Measurements from ENCODE around the gene EMP3. TPM values are rescaled to one million over a fixed set of nuclear protein-coding genes. Genes with fewer than 3 reads are reported as not detected.

Gene EMP3
- total RNA-seq, 2 experiments from 2014 or later: 110 to 113 TPM

DNA sequence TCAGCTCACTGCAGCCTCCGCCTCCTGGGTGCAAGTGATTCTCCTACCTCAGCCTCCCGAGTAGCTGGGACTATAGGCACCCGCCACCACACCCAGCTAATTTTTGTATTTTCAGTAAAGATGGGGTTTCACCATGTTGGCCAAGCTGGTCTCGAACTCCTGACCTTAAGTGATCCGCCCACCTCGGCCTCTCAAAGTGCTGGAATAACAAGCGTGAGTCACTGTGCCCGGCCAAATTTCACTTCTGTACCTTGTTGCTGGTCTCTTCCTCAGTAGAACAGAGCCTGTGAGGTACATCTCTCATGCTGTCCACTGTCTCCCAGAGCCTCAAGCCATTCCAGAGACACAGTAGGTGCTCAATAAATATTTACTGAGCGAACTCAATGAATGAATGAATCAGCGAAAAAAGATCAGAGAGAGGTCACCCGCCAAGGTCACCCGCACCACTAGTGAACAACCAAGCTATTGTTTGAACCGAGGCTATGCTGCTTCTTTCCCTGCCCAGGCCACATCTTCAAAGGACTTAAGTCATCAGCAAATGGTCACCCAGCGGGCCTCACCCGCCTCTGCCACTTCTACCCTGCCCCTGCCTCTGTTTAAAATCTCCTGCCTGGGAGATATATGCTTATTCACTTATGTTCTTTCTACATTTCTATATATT, 29.1 kb downstream of the EMP3 start:
- H3K27me3 Mint-ChIP-seq (ENCODE audit: low read depth): no peaks in the 10 kb centered on the region
- H3K27ac Mint-ChIP-seq: no peak overlapping the region
- no peak for DNase-seq
- H3K36me3 Mint-ChIP-seq (ENCODE audit: low read depth): peaks cover 5% of the 10 kb centered on the region
- H3K4me3 Mint-ChIP-seq: no peak overlapping the region
- CTCF ChIA-PET: interaction anchor here (0.6 to 2.6 kb wide), 2 partner anchors 9 to 63 kb away, joined by 3 to 10 read pairs; partner anchors contain the start of genes SYNGR4 and TMEM143
- intact Hi-C loops (cut with micrococcal nuclease): no loop called here
- H3K4me1 Mint-ChIP-seq (ENCODE audit: low read depth): no peaks in the 10 kb centered on the region
- no peaks in the 10 kb centered on the region for H3K9me3 Mint-ChIP-seq

- no peak overlapping the region for H3K4me3 Mint-ChIP-seq
- CTCF ChIA-PET: no interaction called here
- peaks cover 5% of the 10 kb centered on the region for H3K36me3 Mint-ChIP-seq (ENCODE audit: low read depth)
- DNase-seq: no peak
- intact Hi-C loops (cut with micrococcal nuclease): no loop called here
- no peaks in the 10 kb centered on the region for H3K27me3 Mint-ChIP-seq (ENCODE audit: low read depth)
- no peak overlapping the region for H3K27ac Mint-ChIP-seq
- no peaks in the 10 kb centered on the region for H3K4me1 Mint-ChIP-seq (ENCODE audit: low read depth)
- H3K9me3 Mint-ChIP-seq: no peaks in the 10 kb centered on the region
Observed at GRCh38 chr19:48355365-48355954, 30.1 kb downstream of the EMP3 start.

DNA sequence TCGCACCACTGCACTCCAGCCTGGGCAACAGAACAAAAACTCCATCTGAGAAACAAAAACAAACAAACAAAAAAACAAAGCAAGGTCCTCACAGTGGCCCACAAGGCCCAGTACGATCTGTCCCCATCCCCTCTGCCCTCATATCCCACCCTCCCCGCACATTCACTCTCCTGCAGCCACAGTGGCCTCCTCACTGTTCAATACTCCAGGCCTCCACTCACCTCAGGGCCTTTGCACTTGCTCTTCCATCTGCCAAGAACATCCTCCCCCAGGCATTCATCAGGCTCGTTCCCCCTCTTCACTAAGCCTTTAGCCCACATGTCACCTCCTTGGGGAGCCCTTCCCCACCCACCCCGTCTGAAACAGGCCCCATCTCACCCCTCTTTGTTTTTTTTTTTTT, 33.8 kb downstream of the EMP3 start:
- Mint-ChIP-seq H3K4me1 (ENCODE audit: low read depth) (peaks cover 6% of the 10 kb centered on the region), H3K27ac (no peak overlapping the region), H3K4me3 (no peak overlapping the region), H3K36me3 (ENCODE audit: low read depth) (peaks cover 5% of the 10 kb centered on the region), H3K27me3 (ENCODE audit: low read depth) (no peaks in the 10 kb centered on the region), H3K9me3 (no peaks in the 10 kb centered on the region)
- no peak for DNase-seq
- intact Hi-C loops (cut with micrococcal nuclease): no loop called here
- CTCF ChIA-PET: no interaction called here

GRCh38 chr19:48361912-48362311, 36.6 kb downstream of the EMP3 start:
- H3K36me3 Mint-ChIP-seq (ENCODE audit: low read depth): peaks cover 5% of the 10 kb centered on the region
- peaks cover 12% of the 10 kb centered on the region for H3K4me1 Mint-ChIP-seq (ENCODE audit: low read depth)
- CTCF ChIA-PET: interaction anchor here (1.3 kb wide), 1 partner anchor 28 kb away, joined by 3 read pairs; no protein-coding TSS in a partner anchor
- H3K9me3 Mint-ChIP-seq: no peaks in the 10 kb centered on the region
- intact Hi-C loops (cut with micrococcal nuclease): loop anchor here (2.0 to 10.0 kb wide), 4 partner anchors 57 to 1090 kb away; partner anchors contain the start of genes ALDH16A1, CARD8, GYS1 and PIH1D1
- H3K27me3 Mint-ChIP-seq (ENCODE audit: low read depth): no peaks in the 10 kb centered on the region
- no peak for DNase-seq
- no peak overlapping the region for H3K4me3 Mint-ChIP-seq
- no peak overlapping the region for H3K27ac Mint-ChIP-seq

GRCh38 chr19:48362716-48363499, 37.6 kb downstream of the EMP3 start:
- intact Hi-C loops (cut with micrococcal nuclease): loop anchor here (1.0 to 10.0 kb wide), 7 partner anchors 30 to 1089 kb away; partner anchors contain the start of genes ALDH16A1, CARD8, GRWD1 and GYS1
- CTCF ChIA-PET: interaction anchor here (0.9 to 2.4 kb wide), 7 partner anchors 10 to 142 kb away, joined by 3 to 14 read pairs (median 4); partner anchors contain the start of gene KDELR1
- H3K36me3 Mint-ChIP-seq (ENCODE audit: low read depth): peaks cover 5% of the 10 kb centered on the region
- H3K4me3 Mint-ChIP-seq: peak overlapping the region; percentile 86
- H3K4me1 Mint-ChIP-seq (ENCODE audit: low read depth): peaks cover 12% of the 10 kb centered on the region
- H3K27ac Mint-ChIP-seq: peak overlapping the region; percentile 93
- DNase-seq: peak; percentile 94
- no peaks in the 10 kb centered on the region for H3K9me3 Mint-ChIP-seq
- no peaks in the 10 kb centered on the region for H3K27me3 Mint-ChIP-seq (ENCODE audit: low read depth)

GRCh38 chr19:48363500-48363809, 38.1 kb downstream of the EMP3 start:
- H3K27ac Mint-ChIP-seq: peak overlapping the region; percentile 93
- DNase-seq: no peak
- no peaks in the 10 kb centered on the region for H3K27me3 Mint-ChIP-seq (ENCODE audit: low read depth)
- H3K9me3 Mint-ChIP-seq: no peaks in the 10 kb centered on the region
- intact Hi-C loops (cut with micrococcal nuclease): loop anchor here (1.0 to 10.0 kb wide), 7 partner anchors 30 to 1089 kb away; partner anchors contain the start of genes ALDH16A1, CARD8, GRWD1 and GYS1
- H3K36me3 Mint-ChIP-seq (ENCODE audit: low read depth): peaks cover 3% of the 10 kb centered on the region
- H3K4me3 Mint-ChIP-seq: peak overlapping the region; percentile 86
- peaks cover 12% of the 10 kb centered on the region for H3K4me1 Mint-ChIP-seq (ENCODE audit: low read depth)
- CTCF ChIA-PET: interaction anchor here (0.6 to 2.4 kb wide), 9 partner anchors 10 to 145 kb away, joined by 3 to 14 read pairs (median 4); partner anchors contain the start of gene KDELR1

DNA sequence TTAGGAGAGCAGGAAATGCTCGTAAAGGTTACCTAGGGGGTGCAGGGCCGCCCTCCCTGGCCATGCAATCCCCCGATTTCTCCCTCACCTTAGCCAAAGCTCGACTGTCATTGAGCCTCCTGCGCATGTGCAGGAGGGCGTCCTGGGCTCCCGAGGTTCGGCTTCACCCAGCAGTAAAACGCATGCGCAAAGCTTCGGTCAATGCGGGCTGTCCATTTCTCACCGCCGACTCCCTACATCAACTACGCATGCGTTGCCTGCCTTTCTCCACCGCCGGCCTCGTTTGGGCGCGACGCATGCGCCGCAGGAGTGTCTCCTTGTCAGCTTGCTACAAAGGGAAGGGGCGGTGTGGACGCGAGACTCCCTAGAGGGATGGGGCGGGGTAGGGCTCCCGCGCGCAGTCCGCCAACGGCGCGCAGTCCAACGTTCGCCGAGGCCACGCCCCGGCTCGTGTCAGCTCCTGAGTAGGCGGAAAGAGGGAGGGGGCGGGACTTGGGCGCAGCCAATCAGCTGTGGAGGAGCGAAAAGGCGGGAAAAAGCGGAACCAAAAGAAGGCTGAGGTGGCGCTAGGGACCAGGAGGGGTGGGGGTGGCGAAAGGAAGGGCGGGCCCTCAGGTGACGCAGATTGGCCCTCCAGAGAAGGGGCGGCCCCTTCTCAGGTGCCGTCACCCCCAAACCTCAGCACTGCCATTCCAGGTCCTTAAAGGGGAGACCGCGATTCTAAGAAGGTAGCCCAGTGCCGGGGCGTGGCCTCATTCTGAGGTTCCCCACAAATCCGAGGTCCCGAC, 38.7 kb downstream of the EMP3 start, which contains the start of the genes SYNGR4 and TMEM143:
TSS of gene SYNGR4 (plus strand) at position 558 of the 788 bp plus-strand sequence. CDS start 1,476 bp downstream, outside the sequence.
TSS of gene TMEM143 (minus strand) at position 131 of the 788 bp plus-strand sequence. CDS start at position 111, 20 bp downstream.
- H3K27me3 Mint-ChIP-seq (ENCODE audit: low read depth): no peaks in the 10 kb centered on the region
- intact Hi-C loops (cut with micrococcal nuclease): loop anchor here (1.0 to 10.0 kb wide), 12 partner anchors 27 to 1088 kb away; partner anchors contain the start of genes ALDH16A1, CARD8, CYTH2 and GRWD1
- H3K36me3 Mint-ChIP-seq (ENCODE audit: low read depth): no peaks in the 10 kb centered on the region
- H3K4me1 Mint-ChIP-seq (ENCODE audit: low read depth): peaks cover 12% of the 10 kb centered on the region
- DNase-seq: peak; percentile 99
- H3K9me3 Mint-ChIP-seq: no peaks in the 10 kb centered on the region
- H3K27ac Mint-ChIP-seq: peak within 1 kb of the TSS; percentile 93
- peak within 1 kb of the TSS; percentile 86 for H3K4me3 Mint-ChIP-seq
- CTCF ChIA-PET: interaction anchor here (0.6 to 2.4 kb wide), 10 partner anchors 11 to 145 kb away, joined by 3 to 14 read pairs (median 4); partner anchors contain the start of genes GRIN2D and KDELR1

DNA sequence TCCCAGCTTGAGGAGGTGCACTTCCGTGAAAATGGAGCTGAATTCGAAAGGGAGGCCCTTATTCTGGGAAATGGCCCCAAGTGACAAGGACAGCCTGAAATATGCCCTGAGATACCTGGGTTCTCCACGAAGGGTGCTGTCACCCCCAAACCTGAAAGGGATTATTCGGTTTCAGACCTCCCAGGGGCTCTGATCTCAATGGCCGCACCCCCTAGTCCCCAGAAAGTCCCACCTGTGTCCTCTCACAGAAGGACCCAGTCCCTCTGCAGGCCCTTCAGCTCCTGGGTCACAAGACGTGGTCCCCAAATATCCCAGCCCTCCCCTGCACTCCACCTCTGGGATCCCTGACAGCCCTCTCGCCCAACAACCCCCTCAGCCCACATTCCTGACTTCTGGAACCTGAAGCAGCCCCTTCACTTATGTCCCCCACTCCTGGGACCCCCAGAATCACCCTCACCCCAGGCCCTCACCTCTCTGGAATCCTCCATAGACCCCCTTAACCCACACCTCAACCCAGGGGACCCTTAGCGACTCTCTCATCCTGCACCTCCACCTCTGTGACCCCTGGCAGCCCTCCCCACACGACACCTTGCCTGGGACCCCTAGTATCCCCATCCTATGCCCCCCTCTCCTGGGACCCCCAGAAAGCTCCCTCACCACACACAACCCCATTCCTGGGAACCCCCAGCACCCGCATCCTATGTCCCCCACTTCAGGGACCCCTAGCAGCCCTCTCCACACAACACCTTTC, 39.4 kb downstream of the EMP3 start:
- Mint-ChIP-seq H3K4me3 (peak overlapping the region; percentile 86), H3K27me3 (ENCODE audit: low read depth) (no peaks in the 10 kb centered on the region), H3K9me3 (no peaks in the 10 kb centered on the region), H3K4me1 (ENCODE audit: low read depth) (peaks cover 12% of the 10 kb centered on the region), H3K27ac (peak overlapping the region; percentile 93), H3K36me3 (ENCODE audit: low read depth) (no peaks in the 10 kb centered on the region)
- CTCF ChIA-PET: interaction anchor here (0.9 to 2.4 kb wide), 7 partner anchors 11 to 71 kb away, joined by 3 to 14 read pairs (median 6); partner anchors contain the start of genes GRIN2D and KDELR1
- intact Hi-C loops (cut with micrococcal nuclease): loop anchor here (1.0 to 10.0 kb wide), 8 partner anchors 27 to 1088 kb away; partner anchors contain the start of genes ALDH16A1, CARD8, CYTH2 and GYS1
- no peak for DNase-seq

GRCh38 chr19:48365602-48366001, 40.2 kb downstream of the EMP3 start:
- Mint-ChIP-seq H3K27ac (no peak overlapping the region), H3K27me3 (ENCODE audit: low read depth) (no peaks in the 10 kb centered on the region), H3K9me3 (no peaks in the 10 kb centered on the region), H3K4me3 (no peak overlapping the region), H3K4me1 (ENCODE audit: low read depth) (peaks cover 12% of the 10 kb centered on the region), H3K36me3 (ENCODE audit: low read depth) (no peaks in the 10 kb centered on the region)
- DNase-seq: no peak
- CTCF ChIA-PET: interaction anchor here (1.9 kb wide), 1 partner anchor 45 kb away, joined by 6 read pairs; no protein-coding TSS in a partner anchor
- intact Hi-C loops (cut with micrococcal nuclease): loop anchor here (10.0 kb wide), 1 partner anchor 629 kb away; the partner anchor contains the start of genes GYS1 and RUVBL2

- Mint-ChIP-seq H3K4me3 (no peak overlapping the region), H3K4me1 (ENCODE audit: low read depth) (peaks cover 8% of the 10 kb centered on the region), H3K9me3 (no peaks in the 10 kb centered on the region), H3K27me3 (ENCODE audit: low read depth) (no peaks in the 10 kb centered on the region), H3K36me3 (ENCODE audit: low read depth) (no peaks in the 10 kb centered on the region), H3K27ac (no peak overlapping the region)
- no peak for DNase-seq
- intact Hi-C loops (cut with micrococcal nuclease): loop anchor here (10.0 kb wide), 1 partner anchor 627 kb away; the partner anchor contains the start of genes GYS1 and RUVBL2
- CTCF ChIA-PET: no interaction called here
Observed at GRCh38 chr19:48367855-48368254, 42.5 kb downstream of the EMP3 start.

Data from activated naive CD4-positive, alpha-beta T cell treated with anti-CD3 and anti-CD28 coated beads for 36 hours (primary cell).